HG03439 (cell line): ENCODE measurements around the gene GEN1.

ENCODE experiments used
- ATAC-seq: cut with Tn5 transposase; IDR thresholded peaks from one replicate; pipeline ENCODE4 v1.9.1; 2021; ENCODE audit warnings: mild to moderate bottlenecking, moderate library complexity; ENCODE audit not compliant: unreplicated experiment

GEN1 gene

DNA sequence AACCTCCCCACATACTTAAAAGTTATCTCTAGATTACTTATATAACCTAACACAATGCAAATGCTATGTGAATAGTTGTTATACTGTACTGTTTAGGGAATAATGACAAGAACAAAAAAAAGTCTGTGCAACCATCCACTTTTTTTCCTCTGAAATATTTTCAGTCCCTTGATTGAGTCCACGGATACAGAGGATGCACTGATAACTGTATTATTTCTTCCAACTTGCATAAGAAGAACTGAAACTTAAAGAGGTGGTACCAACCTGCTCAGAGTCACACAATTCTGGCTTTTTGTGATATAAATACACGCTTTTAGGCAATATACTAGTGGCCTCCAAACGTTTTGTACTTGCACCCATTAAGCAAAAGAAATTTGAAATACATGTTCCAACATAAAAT, 1.7 kb upstream of the GEN1 start:
- ATAC-seq, result no peak

DNA sequence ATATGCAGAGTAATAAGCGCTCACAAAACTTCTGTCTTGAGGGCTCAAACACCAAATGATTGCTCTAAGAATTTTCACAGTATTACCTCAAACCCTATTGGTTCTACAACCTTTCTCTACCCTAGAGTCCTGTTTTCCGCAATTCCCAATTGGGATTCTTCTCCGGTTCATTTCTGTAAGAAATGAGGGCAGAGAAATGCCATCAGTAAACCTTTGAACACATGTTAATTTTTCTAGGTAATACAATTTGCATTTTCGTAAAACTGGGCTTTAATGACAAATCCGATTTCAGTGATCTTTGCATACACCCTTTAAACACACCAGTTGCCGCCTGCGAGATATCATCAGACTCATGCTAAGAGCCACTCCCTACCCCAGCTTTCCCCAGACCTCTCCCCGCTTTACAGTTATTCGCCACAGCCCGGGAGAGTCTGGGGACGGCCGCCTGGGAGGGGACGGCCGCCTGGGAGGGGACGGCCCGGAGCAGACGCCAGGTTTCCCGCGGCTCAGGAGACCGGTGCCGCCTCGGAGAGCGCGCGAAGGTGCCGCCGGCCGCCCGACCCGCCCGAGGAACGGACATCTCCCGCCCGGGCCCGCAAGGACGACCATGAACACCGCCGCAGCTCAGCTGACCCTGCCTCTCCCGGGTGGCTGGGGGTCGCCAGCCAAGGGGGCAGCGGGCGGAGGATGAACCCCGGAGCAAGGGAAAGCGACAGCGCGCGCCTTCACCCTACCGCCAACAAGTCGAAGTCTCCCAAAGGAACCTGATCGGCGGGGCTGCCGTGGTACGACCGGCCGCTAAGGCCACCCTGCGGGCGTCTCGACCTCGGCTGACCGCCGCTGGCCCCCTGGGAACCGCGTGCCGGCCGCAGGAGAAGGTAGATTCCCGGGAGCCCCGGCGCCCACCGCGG, 791 bp upstream of the GEN1 start:
- ATAC-seq, result peak; percentile 36

DNA sequence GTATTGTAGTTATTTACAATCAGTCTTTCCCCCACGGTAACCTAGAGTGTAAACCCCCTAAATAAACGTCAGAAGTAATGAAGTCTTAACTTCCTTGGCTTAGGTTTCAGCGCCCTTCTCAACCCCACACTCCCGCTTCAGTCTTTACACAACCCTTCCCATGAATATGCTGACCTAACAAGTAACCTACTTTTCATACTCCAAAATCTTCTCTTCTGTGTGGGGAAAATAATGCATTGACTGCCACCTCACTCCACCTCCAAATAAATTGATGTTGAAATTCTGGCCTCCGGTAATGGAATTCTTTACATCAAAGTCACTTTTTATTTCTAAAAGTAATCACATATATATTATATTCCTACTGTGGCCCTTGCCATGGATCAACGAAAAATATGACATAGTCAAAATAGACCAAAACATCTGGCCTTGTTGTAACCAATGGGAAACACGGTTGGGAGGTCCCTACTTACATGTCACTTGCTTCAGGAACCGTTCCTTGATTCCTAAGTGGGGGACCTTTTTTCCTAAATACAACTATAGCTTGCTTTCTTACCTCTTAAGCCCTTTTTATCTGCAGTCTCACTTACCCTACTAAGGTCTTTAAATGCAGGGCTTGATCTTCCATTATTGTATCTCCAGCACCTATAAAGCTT, 961 bp downstream of the GEN1 start:
- no peak for ATAC-seq

DNA sequence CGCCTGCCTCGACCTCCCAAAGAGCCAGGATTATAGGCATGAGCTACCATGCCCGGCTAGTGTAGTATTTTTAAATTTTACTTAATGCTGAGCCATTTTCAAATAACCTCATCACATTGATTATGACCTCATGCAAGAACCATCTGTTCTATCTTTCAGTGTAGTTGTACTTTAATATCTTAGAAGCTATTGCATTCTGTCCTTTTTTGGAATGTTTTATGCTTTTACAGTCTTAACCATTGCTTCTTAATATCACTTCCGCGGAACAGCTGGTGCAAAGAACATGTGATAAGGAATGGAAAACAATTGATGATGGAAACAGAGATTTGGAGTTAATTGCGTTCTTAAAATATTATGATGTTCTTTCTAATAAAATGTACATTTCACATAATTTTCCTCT, 2.7 kb downstream of the GEN1 start:
- ATAC-seq, result no peak

DNA sequence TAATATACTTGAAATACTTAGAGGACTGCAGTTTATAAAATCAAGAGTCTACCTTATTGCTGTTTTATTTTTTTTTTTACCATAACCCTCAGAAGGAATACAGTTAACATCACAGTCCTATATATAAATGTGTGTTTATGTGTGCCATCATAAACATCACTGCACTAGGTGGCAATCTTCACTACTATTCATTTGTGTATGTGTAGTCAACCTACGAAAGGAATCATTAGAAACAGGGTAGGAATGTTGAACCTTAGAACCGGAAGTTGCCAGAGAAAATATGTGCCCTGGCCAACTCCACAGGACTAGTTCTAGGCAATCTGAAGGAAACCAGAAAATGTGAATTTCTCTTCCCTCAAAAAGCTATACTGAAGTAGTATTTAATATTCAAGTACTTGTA, 3.4 kb downstream of the GEN1 start:
- ATAC-seq, result no peak

DNA sequence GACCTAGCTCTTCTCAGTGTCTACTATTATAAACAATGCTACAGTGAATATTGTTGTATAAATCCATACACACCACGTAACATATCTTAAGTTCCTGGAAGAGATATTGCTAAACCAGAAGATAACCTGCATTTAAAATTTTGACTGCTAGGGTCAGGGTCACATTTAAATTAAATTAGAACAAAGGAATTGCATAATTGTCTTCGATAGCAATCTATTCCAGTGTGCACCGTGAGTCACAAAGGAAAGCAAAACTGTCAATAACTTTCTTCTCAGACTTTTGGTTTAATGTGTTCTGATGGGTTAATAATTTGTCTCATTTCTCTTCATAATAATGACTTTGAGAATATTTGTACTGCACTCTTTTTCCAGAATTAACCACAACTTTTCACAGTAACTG, 4.2 kb downstream of the GEN1 start:
- no peak for ATAC-seq

DNA sequence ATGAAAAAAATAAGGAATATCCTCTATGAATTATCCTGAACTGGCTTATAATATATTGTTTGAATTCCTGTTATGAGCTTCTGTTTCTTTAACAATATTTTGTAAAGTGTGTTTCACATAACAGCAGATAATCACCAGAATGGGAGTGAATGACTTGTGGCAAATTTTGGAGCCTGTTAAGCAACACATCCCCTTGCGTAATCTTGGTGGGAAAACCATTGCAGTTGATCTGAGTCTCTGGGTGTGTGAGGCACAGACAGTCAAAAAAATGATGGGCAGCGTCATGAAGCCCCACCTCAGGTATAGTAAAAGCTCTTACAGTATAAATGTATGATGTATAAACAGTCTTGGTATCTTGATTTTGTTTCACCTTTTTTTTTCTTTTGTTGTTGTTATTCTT, 5.9 kb downstream of the GEN1 start:
- no peak for ATAC-seq

DNA sequence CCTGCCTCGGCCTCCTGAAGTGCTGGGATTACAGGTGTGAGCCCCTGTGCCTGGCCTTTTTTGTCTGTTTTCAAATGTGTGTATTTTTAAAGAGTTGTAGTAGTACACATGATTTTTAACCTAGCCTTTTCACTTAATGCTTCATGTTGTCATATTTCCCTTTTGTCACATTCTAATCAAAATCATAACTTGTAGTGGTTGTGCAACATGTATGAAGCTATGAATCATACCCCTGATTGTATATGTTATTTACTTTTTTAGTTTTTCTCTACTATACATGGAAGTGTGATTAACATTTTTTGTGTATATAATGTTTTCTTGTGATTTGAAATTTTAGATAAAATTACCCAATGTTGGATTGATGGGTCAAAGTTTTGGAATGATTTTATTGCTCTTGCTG, 8.5 kb downstream of the GEN1 start:
- ATAC-seq, result no peak

DNA sequence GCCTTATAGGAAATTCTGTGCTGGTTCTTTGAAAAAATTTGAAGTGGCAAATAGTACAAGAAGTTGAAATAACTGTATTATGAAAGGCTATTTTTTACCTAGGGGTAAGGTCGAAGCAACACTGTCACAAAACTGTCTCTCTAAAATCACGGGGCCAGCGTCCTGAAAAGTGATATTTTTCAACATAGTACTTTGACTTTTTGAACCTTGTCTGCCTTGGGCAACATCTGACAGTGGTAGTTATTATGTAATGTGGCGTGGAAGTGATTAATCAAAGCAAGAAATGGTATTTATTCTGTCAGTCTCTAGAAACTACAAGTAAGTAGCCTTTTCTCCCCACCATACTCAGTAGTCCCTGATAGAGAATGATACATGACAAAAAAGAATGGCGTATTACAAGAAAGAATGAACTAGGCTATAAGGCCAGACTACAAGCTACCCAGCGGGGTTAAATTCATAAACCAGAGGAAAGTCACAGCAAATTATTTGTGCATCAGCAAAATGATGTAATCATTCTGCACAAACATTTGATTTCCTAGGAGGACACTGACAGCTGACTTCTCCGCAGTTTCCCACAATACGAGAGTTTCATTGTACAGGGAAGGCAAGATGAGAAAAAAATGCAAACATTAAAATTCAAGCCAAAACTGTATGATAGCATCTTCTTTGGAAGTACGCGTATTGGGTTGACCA, 9.8 kb downstream of the GEN1 start:
- no peak for ATAC-seq

DNA sequence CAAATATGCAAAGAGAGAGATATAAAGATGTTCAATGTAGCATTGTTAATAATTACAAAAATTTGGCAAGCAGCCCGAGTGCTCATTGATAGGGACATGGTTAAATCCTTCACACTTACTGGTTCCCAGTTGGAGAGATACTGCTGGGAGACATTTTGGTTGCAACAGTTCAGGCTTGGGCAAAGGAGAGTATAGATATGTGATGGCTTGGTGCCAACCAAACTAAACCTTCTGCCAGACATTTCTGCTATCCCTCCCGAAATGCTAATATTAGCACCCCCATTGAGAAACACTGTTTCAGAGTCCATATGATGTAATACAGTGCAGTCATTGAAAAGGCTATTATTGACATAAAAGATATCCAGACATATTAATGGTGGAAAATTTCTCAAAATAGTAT, 11.5 kb downstream of the GEN1 start:
- no peak for ATAC-seq

DNA sequence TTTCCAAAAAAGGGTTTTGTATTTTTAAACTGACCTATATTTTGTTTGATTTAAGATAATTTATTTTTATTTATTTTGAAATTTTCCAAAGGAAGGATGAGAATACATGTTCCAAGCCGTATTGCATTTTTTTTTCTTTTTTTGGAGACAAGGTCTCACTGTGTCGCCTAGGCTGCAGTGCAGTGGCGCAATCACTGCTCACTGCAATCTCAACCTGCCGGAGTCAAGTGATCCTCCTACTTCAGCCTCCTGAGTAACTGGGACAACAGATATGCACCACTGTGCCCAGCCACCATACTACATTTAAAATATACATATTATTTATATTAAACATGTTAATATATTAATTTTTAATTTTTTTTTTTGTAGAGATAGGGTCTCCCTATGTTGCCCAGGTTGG, 15.0 kb downstream of the GEN1 start:
- no peak for ATAC-seq

DNA sequence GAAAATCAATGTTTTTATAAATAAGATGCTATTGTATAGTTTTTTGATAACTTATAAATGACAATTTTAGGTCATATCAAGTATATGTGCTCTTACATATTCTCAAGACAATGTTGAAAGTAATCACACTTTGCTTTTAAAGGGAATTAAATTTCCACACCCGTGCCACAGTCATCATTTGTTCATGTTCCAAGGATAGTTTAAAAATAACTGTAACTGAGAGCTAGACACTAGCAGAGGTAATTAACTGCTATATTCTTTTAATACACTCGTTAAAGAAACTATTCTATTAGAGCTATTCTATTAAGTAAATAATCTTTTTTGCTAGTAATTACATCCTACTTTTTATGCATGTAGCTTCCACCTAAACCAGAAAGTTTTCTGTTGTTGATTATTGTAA, 18.0 kb downstream of the GEN1 start:
- no peak for ATAC-seq

DNA sequence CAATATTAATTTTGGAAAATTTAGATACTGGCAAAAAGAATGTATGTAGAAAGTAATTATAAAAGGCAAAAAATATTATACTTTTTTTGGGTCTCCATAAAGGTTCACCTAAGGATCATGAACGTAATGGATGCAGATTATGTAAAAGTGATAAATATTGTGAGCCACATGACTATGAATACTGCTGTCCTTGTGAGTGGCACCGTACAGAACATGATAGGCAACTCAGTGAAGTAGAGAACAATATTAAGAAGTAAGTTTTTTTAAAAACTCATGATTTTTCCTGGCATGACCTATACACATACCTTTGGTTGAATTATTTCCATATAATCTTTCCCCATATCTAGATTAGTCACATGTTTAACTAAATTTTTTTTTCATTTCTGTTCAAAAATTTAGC, 18.6 kb downstream of the GEN1 start:
- ATAC-seq, result no peak

DNA sequence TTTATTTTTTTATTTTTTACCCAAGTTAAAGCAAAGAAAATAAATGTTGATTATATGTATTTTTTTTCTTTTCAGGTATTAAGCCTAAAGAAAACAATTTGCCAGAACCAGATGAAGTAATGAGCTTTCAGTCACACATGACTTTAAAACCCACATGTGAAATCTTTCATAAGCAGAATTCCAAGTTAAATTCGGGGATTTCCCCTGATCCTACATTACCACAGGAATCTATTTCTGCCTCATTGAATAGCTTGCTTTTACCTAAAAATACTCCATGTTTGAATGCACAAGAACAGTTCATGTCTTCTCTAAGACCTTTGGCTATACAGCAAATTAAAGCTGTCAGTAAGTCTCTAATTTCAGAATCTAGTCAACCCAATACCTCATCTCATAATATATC, 26.6 kb downstream of the GEN1 start:
- ATAC-seq, result no peak

DNA sequence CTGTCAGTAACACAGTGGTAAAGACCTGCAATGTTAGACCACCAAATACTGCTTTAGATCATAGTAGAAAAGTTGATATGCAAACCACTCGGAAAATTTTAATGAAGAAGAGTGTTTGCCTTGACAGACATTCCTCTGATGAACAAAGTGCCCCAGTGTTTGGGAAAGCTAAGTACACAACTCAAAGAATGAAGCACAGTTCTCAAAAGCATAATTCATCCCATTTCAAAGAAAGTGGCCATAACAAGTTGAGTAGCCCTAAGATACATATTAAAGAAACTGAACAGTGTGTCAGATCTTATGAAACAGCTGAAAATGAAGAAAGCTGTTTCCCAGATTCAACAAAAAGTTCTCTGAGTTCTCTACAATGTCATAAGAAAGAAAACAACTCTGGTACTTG, 27.5 kb downstream of the GEN1 start:
- ATAC-seq, result no peak

DNA sequence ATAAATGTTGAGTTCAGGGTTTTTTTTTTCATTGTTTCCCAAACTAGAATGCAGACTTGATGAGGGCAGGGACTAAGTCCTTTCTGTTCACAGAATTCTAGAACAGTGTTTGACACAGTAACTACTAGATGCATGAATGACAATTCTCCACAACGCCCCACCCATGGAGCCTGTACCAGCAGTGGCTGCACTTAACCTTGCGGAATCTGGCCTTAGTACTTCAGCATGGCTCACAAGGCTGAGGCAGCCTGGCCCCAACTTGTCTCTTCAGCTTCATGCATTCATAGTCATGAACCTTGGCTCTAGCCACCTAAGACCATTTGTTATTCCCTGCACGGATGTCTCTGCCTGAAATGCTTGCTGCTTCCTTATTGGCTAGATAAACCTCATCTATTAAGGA, 32.8 kb downstream of the GEN1 start:
- no peak for ATAC-seq

DNA sequence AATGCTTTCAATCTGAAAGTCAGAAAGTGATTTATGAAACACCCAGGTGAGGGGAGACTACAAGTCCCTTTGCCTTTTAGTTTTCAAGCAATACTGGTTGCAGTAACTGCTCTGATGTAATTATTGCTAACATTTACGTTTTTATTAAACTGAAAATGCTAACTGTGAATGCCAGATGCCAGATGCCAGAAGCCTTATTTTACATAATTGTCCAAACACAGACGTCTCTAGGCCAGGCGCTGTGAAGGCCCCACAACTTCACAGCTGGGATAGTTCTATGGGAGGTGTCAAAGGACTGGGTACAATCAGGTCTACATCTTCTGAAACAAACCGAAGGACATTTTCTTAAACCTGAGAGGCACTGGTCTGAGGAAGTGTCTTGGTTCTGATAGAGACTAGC, 34.8 kb downstream of the GEN1 start:
- no peak for ATAC-seq

DNA sequence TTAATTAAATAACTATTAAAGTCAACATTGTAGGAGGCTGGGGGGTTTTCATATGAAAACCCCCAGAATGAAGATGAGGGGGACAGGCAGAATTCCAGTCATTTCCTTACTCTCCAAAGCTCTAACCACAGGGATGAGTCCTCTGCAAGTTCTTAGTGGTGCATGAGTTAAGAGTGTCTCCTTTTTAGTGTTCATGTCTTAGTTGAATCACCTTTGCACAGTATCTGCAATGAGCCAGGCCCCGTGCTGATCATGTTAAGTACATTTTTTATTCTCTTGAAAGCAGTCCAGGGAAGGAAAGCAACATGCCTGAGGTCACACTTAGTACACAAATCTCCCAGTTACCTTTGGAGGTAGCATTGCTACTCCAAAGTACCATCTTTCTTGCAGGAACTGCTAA, 36.6 kb downstream of the GEN1 start:
- ATAC-seq, result no peak

DNA sequence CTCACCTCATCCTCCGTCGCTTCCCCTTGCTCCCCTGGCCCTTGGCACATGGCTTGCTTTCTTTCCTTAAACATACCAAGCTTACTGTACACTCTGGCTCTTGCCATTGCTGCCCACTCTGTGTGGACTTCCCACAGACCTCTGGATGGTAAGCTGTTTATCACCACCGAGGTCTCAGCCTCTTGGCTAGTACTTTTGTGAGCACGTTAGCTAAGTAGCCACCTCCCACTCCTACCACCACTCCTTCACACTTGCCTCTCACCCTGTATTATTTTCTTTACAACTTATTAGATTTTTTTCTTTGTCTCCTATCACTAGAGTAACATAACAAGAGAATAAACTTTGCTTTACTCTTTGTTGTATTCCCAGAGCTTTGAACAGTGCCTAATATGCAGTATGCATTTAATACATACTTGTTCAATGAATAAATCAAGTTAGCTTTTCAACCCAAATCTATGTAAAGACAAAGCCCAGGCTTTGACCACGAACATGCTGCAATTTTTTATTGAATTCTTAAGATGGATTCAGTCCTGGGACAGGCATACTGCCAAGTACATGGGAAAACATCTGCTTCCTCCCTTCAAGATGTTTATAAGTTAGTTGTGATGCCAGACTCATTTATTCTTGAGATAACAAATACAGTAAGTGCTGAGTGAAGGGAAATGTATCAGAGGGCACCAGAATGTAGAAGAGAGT, 37.3 kb downstream of the GEN1 start:
- no peak for ATAC-seq

DNA sequence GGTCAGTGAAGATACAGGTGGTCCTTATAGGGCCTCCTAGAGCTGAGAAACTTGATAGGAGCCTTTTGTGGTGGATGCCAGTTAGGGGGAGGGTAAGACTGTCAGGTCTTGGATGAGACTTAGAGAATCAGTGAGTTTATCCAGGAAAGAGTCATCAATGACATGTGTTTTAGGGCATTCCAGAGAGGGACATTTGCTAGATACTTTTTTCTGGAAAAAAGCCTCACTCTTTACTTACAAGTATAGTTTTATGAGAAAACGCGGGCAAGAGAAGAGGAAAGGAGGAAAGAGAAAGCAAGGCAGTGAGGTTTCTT, 37.8 kb downstream of the GEN1 start:
- ATAC-seq, result no peak

DNA sequence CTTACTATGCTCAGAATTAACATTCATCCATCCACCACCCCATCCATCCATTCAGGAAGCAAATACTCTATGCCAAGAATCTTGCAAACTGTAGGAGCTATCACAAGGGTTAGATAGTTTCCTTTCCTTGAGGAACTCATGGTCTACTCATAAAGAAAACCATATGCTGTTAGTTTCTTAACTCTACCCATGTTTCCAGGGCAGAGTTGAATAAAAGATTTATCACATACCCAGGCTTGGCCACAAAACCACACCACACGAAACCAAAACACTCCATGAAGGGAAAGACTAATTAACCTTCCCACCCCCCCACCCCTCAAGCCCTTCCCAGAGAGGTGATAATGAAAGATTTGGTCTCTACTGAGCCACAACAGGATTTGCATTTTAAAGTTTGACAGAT, 38.6 kb downstream of the GEN1 start:
- no peak for ATAC-seq

DNA sequence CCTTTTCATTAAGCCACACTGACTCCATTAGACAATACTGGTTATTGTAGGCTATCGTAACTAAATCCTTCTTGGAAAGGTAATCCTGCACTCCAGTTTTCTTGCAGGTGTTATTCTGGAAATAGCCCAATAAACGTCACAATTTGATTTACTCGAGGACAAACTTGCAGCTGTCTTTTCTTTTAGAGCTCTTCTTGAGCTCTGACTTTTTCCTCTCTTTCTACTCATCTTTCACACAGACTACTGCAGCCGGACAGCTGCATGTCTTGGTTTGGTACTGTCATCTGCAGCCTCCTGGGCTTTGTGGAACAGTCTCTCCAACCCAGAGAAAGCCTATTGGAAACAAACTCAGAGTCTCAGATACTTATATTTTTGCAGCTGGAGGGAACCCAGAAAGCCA, 39.4 kb downstream of the GEN1 start:
- no peak for ATAC-seq
